ENCODE data around the gene TNFRSF19. TPM values are rescaled to one million over a fixed set of nuclear protein-coding genes. Genes with fewer than 3 reads are reported as not detected.

The TNFRSF19 gene
- total and polyA plus RNA-seq, 2 of the 13 experiments (the other 11 are each of a cell fraction or from before 2014, with no cell fraction given): 75.3 to 77.7 TPM

GRCh38 chr13:23697772-23698313 is 127.6 kb downstream of the TNFRSF19 start:
- no peaks in the 10 kb centered on the region for H3K79me2 ChIP-seq (ENCODE audit: insufficient read depth, low read length)
- intact Hi-C loops (cut with micrococcal nuclease; ENCODE audit: unreplicated experiment): no loop called here
- H4K20me1 ChIP-seq (ENCODE audit: insufficient read depth, low read length): no peaks in the 10 kb centered on the region
- no peak overlapping the region for H3K9ac ChIP-seq (ENCODE audit: insufficient read depth, low read depth, low read length)
- no peak overlapping the region for H3K4me2 ChIP-seq (ENCODE audit: low read depth, low read length)
- 44% methylated on average over 1 of the region's 1 CpG for WGBS (ENCODE audit: low lambda C conversion rate)
- POLR2A ChIA-PET: no interaction called here
- FAIRE-seq (no peak), DNase-seq (ENCODE audit: low spot score) (no peak), ATAC-seq (no peak)
- H3K27me3 ChIP-seq (ENCODE audit: control insufficient read depth in 1 of 2, insufficient read depth in 2 of 2, low read length in 2 of 2): 0 out of 5 replicates have a peak, but pooled peaks cover 0 to 1% of the 10 kb centered on the region in 2 experiments
- H3K9me3 ChIP-seq (ENCODE audit: low read length): no peaks in the 10 kb centered on the region
- no TSS peak for BruUV-seq (replicated peaks)
- in situ Hi-C loops (cut with HindIII; ENCODE audit: extremely low pct_ligation_motif_present, low pct_unique_long_range_greater_than_20kb): no loop called here
- H3K4me1 ChIP-seq (ENCODE audit: insufficient read depth, low read length): no peaks in the 10 kb centered on the region
- H2AFZ ChIP-seq (ENCODE audit: low read length): no peak overlapping the region
- no peak overlapping the region for H3K4me3 ChIP-seq (replicated peaks in 1 of 3; ENCODE audit: insufficient read depth in 1 of 3, low read depth in 2 of 3, low read length in 3 of 3)
- no peak overlapping the region for H3K27ac ChIP-seq (ENCODE audit: extremely low read length, insufficient read depth, low read length)
- CTCF ChIA-PET (ENCODE audit: low intra/inter-chr PET ratio, low total read pairs): no interaction called here
- no peaks in the 10 kb centered on the region for H3K36me3 ChIP-seq (replicated peaks in 1 of 2; ENCODE audit: control insufficient read depth in 1 of 2, insufficient read depth in 2 of 2, low read length in 2 of 2)
- no peak for TF ChIP-seq PHF21A (CRISPR knock-in tag; IDR thresholded peaks at IDR 0.05)
- TF ChIP-seq MTA3 (CRISPR knock-in tag; IDR thresholded peaks at IDR 0.05): no peak
- TF ChIP-seq ZSCAN9 (CRISPR knock-in tag; IDR thresholded peaks at IDR 0.05; ENCODE audit: borderline replicate concordance): no peak
- no peak for TF ChIP-seq JUN (CRISPR knock-in tag; IDR thresholded peaks at IDR 0.05)
- TF ChIP-seq ETV5 (CRISPR knock-in tag; IDR thresholded peaks at IDR 0.05; ENCODE audit: borderline replicate concordance): no peak
- no peak for TF ChIP-seq KAT2B (IDR thresholded peaks at IDR 0.05; ENCODE audit: borderline replicate concordance, low read depth, low read length)
- no peak for TF ChIP-seq NR2C2 (CRISPR knock-in tag; IDR thresholded peaks at IDR 0.05; ENCODE audit: borderline replicate concordance)
- TF ChIP-seq SKIL (CRISPR knock-in tag; IDR thresholded peaks at IDR 0.05; ENCODE audit: borderline replicate concordance): no peak
- no peak for TF ChIP-seq MNT (IDR thresholded peaks at IDR 0.05)
- TF ChIP-seq ZSCAN12 (CRISPR knock-in tag; IDR thresholded peaks at IDR 0.05): no peak
- TF ChIP-seq SP2 (CRISPR knock-in tag; IDR thresholded peaks at IDR 0.05): no peak
- TF ChIP-seq NFYB (CRISPR knock-in tag; IDR thresholded peaks at IDR 0.05): no peak
- no peak for TF ChIP-seq E2F5 (CRISPR knock-in tag; conservative IDR thresholded peaks at IDR 0.05)
- TF ChIP-seq ZNF367 (CRISPR knock-in tag; IDR thresholded peaks at IDR 0.05; ENCODE audit: borderline replicate concordance): no peak
- no peak for TF ChIP-seq ZNF646 (CRISPR knock-in tag; IDR thresholded peaks at IDR 0.05)
